Endothelial cell of umbilical vein (primary cell): ENCODE results near the gene AGPS. TPM values are rescaled to one million over a fixed set of nuclear protein-coding genes. Genes with fewer than 3 reads are reported as not detected.

Experiments
- BruUV-seq: library from RNA; stranded (reverse); fragments of 400-500 nt; replicated peaks from 2 replicates; lab custom pipeline; 2021; lab: Mats Ljungman, UMichigan
- CTCF ChIA-PET: fragments of 300-600, 350-600 bp; sonication (Branson Sonifier 250); formaldehyde crosslinking; loops from one replicate; lab custom pipeline; 2021; ENCODE audit warnings: antibody characterized with exemption, inconsistent platforms; lab: Charles Lee
- POLR2A ChIA-PET: fragments of 300-600, 350-600 bp; sonication (Branson Sonifier 250); formaldehyde crosslinking; loops from one replicate; lab custom pipeline; 2021; ENCODE audit warnings: antibody characterized with exemption, inconsistent platforms; lab: Charles Lee
- DNase-seq: peaks from one replicate; pipeline ENCODE4 v3.0.0-alpha.2; 2011; ENCODE audit warnings: low read depth, low spot score
- FAIRE-seq: peaks from 2 replicates; lab custom pipeline; 2011; peaks lifted over from hg19 to GRCh38; lab: Jason Lieb, UNC
- H2AFZ ChIP-seq: 2 replicates; pipeline ENCODE4 v1.6.0; 2012; ENCODE audit warnings: low read depth, low read length, control low read depth, inconsistent platforms
- H3K27ac ChIP-seq: 2 replicates; pipeline ENCODE4 v1.5.1; 2011; ENCODE audit warnings: low read depth, mild to moderate bottlenecking, control low read depth, low read length, moderate library complexity; ENCODE audit not compliant: insufficient read depth
- H3K27me3 ChIP-seq, 2 experiments: 2 replicates each; pipeline versions ENCODE4 v1.6.0 to v1.6.1; 2011; ENCODE audit warnings: low read length in 2 of 2, mixed read lengths in 1 of 2; ENCODE audit not compliant: control insufficient read depth in 2 of 2, insufficient read depth in 2 of 2
- H3K36me3 ChIP-seq, 2 experiments: 2 replicates in 1 of 2; 3 replicates in 1 of 2; pipeline ENCODE4 v1.5.1; 2011; ENCODE audit warnings: low read length in 2 of 2, mild to moderate bottlenecking in 1 of 2, moderate library complexity in 1 of 2; ENCODE audit not compliant: control insufficient read depth in 2 of 2, insufficient read depth in 2 of 2; ENCODE audit errors: extremely low read depth in 1 of 2
- H3K4me1 ChIP-seq: 3 replicates; pipeline ENCODE4 v1.5.1; 2011; ENCODE audit warnings: mild to moderate bottlenecking, low read length; ENCODE audit not compliant: control insufficient read depth, insufficient read depth; ENCODE audit errors: extremely low read depth
- H3K4me2 ChIP-seq: 2 replicates; pipeline ENCODE4 v1.6.1; 2011; ENCODE audit warnings: low read length, control low read depth, mixed read lengths; ENCODE audit not compliant: insufficient read depth
- H3K4me3 ChIP-seq, 3 experiments: fragments of 200-600 bp in 1 of 3; sonication (generic), shearing (Covaris generic) in 1 of 3; replicated peaks in 1 of 3; 2 replicates each; pipeline ENCODE4 v1.5.1; 2011 to 2016; ENCODE audit warnings: control low read depth in 3 of 3, low read length in 3 of 3, mild to moderate bottlenecking in 2 of 3, inconsistent platforms in 1 of 3, low read depth in 1 of 3, moderate library complexity in 1 of 3; ENCODE audit not compliant: insufficient read depth in 1 of 3
- H3K79me2 ChIP-seq: 2 replicates; pipeline ENCODE4 v1.6.0; 2012; ENCODE audit warnings: low read length, inconsistent platforms; ENCODE audit not compliant: control insufficient read depth, insufficient read depth
- H3K9ac ChIP-seq: replicated peaks from 2 replicates; pipeline ENCODE3; 2011; ENCODE audit warnings: low read length, control low read depth; ENCODE audit not compliant: insufficient read depth; ENCODE audit errors: extremely low read depth
- H3K9me1 ChIP-seq: replicated peaks from 3 replicates; pipeline ENCODE4 v1.6.0; 2011; ENCODE audit warnings: mild to moderate bottlenecking, low read length; ENCODE audit not compliant: control insufficient read depth, insufficient read depth; ENCODE audit errors: extremely low read depth
- H3K9me3 ChIP-seq: replicated peaks from 2 replicates; pipeline ENCODE4 v1.5.1; 2012; ENCODE audit warnings: low read length, inconsistent platforms; ENCODE audit not compliant: control insufficient read depth, insufficient read depth
- H4K20me1 ChIP-seq: replicated peaks from 2 replicates; pipeline ENCODE3; 2011; ENCODE audit warnings: mild to moderate bottlenecking, low read length; ENCODE audit not compliant: control insufficient read depth, insufficient read depth; ENCODE audit errors: extremely low read depth
- EZH2 ChIP-seq: IDR thresholded peaks from 2 replicates; pipeline ENCODE4 v1.6.1; 2012; ENCODE audit warnings: borderline replicate concordance, low read depth, mild to moderate bottlenecking, moderate library complexity, low read length, inconsistent platforms; ENCODE audit not compliant: severe bottlenecking
- FOS ChIP-seq: IDR thresholded peaks from 2 replicates; pipeline ENCODE4 v1.6.1; 2011; ENCODE audit warnings: mild to moderate bottlenecking, low read length, moderate library complexity, borderline replicate concordance; ENCODE audit not compliant: insufficient read depth
- GATA2 ChIP-seq: IDR thresholded peaks from 2 replicates; pipeline ENCODE4 v1.7.0; 2011; ENCODE audit warnings: low read depth, mild to moderate bottlenecking, moderate library complexity, mixed read lengths, low read length; ENCODE audit not compliant: insufficient read length, insufficient read depth
- JUN ChIP-seq: IDR thresholded peaks from 2 replicates; pipeline ENCODE4 v1.6.1; 2011; ENCODE audit warnings: borderline replicate concordance, low read depth; ENCODE audit not compliant: insufficient read length, insufficient read depth
- MAX ChIP-seq: IDR thresholded peaks from 2 replicates; pipeline ENCODE4 v1.6.1; 2011; ENCODE audit not compliant: insufficient read depth, insufficient read length
- MYC ChIP-seq: IDR thresholded peaks from one replicate; pipeline ENCODE4 v1.6.1; 2011; ENCODE audit warnings: mild to moderate bottlenecking, low read depth, low read length
- POLR2A ChIP-seq: IDR thresholded peaks from 2 replicates; pipeline ENCODE4 v1.6.1; 2012; ENCODE audit warnings: low read depth, mild to moderate bottlenecking, control low read depth, low read length
- POLR2AphosphoS5 ChIP-seq: IDR thresholded peaks from 2 replicates; pipeline ENCODE4 v1.6.1; 2012; ENCODE audit warnings: low read depth, mild to moderate bottlenecking, control low read depth, low read length, moderate library complexity; ENCODE audit not compliant: insufficient read depth
- dilution Hi-C: fragments of 300-500 bp; cut with MboI; formaldehyde crosslinking; loops from one replicate; pipeline ENCODE4 v1.15.0; 2019; ENCODE audit warnings: low sequenced_read_pairs; ENCODE audit not compliant: extremely low pct_ligation_motif_present
- intact Hi-C: fragments of 100-400 bp; cut with micrococcal nuclease; formaldehyde crosslinking; loops from one replicate; pipeline ENCODE4 v1.10.0; 2022
- polyA plus RNA-seq, 4 experiments: library from polyadenylated mRNA; depleted of rRNA in 3 of 4; stranded (reverse) in 3 of 4; unstranded in 1 of 4; fragments of >200 nt; gene quantifications; 2 replicates each; pipeline versions ENCODE4 v1.2.1 to v1.2.3, GENCODE V29; 2011 to 2012; ENCODE audit warnings: missing spikeins in 1 of 4
- total RNA-seq: library from RNA; stranded (reverse); gene quantifications from 2 replicates; pipeline ENCODE4 v1.2.3, GENCODE V29; 2021
- TF ChIP-seq, protein P1 (sequence below), 2 donors: IDR thresholded peaks; 1 replicate in 1 of 2; 2 replicates in 1 of 2; pipeline ENCODE4 v1.5.1; 2011; ENCODE audit warnings: low read length in 2 of 2, mild to moderate bottlenecking in 2 of 2, moderate library complexity in 2 of 2, control low read depth in 1 of 2, inconsistent platforms in 1 of 2, low read depth in 1 of 2; ENCODE audit not compliant: insufficient read depth in 1 of 2; ENCODE audit errors: extremely low read depth in 1 of 2

AGPS gene
- total and polyA plus RNA-seq, 2 donors (not counting 3 experiments of a cell fraction or from before 2014, with no cell fraction given), result 10.1 to 96.5 TPM

DNA sequence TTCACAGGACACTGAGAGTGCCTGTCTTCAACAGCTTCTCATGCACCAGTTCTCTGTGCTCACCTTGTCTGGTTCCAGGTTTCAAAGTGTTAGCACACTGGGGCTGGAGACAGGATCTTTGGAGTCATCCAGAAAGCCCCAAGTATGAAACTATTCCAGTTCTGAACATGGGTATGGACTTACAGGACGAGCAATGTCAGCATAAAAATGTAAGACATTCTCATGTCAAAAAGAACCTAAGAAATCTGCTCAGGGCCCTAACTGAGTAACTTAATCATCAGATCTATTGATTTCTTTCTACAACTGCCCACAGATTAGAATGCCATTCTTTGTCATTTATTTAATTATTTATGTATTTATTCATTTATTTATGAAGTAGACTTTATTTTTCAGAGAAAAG, 184.5 kb downstream of the AGPS start:
- DNase-seq (no peak), FAIRE-seq (no peak)
- Histone ChIP-seq H3K4me3 (no peak overlapping the region), H3K36me3 (no peaks in the 10 kb centered on the region), H3K9me1 (no peaks in the 10 kb centered on the region), H4K20me1 (no peaks in the 10 kb centered on the region), H3K4me1 (no peaks in the 10 kb centered on the region), H3K9ac (no peak overlapping the region), H3K9me3 (no peaks in the 10 kb centered on the region), H3K27me3 (peaks cover 0 to 4% of the 10 kb centered on the region in 2 experiments), H3K79me2 (no peaks in the 10 kb centered on the region), H2AFZ (no peak overlapping the region), H3K4me2 (no peak overlapping the region), H3K27ac (no peak overlapping the region)
- no peak for TF ChIP-seq EZH2
- no peak for TF ChIP-seq POLR2A
- TF ChIP-seq, protein P1, sequence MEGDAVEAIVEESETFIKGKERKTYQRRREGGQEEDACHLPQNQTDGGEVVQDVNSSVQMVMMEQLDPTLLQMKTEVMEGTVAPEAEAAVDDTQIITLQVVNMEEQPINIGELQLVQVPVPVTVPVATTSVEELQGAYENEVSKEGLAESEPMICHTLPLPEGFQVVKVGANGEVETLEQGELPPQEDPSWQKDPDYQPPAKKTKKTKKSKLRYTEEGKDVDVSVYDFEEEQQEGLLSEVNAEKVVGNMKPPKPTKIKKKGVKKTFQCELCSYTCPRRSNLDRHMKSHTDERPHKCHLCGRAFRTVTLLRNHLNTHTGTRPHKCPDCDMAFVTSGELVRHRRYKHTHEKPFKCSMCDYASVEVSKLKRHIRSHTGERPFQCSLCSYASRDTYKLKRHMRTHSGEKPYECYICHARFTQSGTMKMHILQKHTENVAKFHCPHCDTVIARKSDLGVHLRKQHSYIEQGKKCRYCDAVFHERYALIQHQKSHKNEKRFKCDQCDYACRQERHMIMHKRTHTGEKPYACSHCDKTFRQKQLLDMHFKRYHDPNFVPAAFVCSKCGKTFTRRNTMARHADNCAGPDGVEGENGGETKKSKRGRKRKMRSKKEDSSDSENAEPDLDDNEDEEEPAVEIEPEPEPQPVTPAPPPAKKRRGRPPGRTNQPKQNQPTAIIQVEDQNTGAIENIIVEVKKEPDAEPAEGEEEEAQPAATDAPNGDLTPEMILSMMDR (IDR thresholded peaks at IDR 0.05; ENCODE audit: extremely low read depth in 1 of 2, insufficient read depth in 1 of 2, low read depth in 1 of 2, low read length in 2 of 2), result no peak
- TF ChIP-seq GATA2, result no peak
- no peak for TF ChIP-seq MYC
- no peak for TF ChIP-seq POLR2AphosphoS5
- TF ChIP-seq MAX, result no peak
- TF ChIP-seq FOS, result no peak
- TF ChIP-seq JUN, result no peak
- ChIA-PET POLR2A (no interaction called here), CTCF (no interaction called here)
- no TSS peak for BruUV-seq
- intact Hi-C loops (no loop called here), dilution Hi-C loops (no loop called here)
